ENCODE results near the gene ATXN1.

Gene ATXN1

GRCh38 chr6:16673011-16673797, 88.1 kb downstream of the ATXN1 start:
- no peak for DNase-seq (ENCODE audit: low spot score)

- DNase-seq (ENCODE audit: low spot score), result no peak
These were observed 89.7 kb downstream of the ATXN1 start for GRCh38 chr6:16671302-16672289.

GRCh38 chr6:16670617-16671051, 90.6 kb downstream of the ATXN1 start:
- no peak for DNase-seq (ENCODE audit: low spot score)

GRCh38 chr6:16670183-16670582, 91.1 kb downstream of the ATXN1 start:
- no peak for DNase-seq (ENCODE audit: low spot score)

- no peak for DNase-seq (ENCODE audit: low spot score)
These were observed 92.0 kb downstream of the ATXN1 start for GRCh38 chr6:16669227-16669626.

DNA sequence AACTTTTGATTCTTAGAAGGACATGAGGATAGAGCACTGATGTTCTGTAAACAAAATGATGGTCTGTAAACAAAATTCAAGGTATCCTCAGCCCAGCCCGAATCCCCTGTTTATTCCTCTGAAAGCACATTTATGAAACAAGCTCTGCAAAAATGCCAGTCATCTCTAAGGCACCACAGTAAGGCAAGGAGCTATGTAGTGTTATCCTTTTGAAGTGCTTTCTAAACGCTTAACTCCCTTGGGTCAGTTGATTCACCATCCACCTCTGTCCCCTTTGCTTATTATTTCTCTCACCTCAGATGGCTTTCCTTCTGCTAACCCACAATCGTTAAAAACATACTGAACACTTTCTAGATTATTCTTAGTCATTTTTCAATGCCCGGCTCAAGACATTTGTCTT, 93.8 kb downstream of the ATXN1 start:
- DNase-seq (ENCODE audit: low spot score), result no peak

GRCh38 chr6:16665992-16666391, 95.3 kb downstream of the ATXN1 start:
- no peak for DNase-seq (ENCODE audit: low spot score)

- no peak for DNase-seq (ENCODE audit: low spot score)
These were observed 96.1 kb downstream of the ATXN1 start for GRCh38 chr6:16665182-16665581.

- no peak for DNase-seq (ENCODE audit: low spot score)
These were observed 97.4 kb downstream of the ATXN1 start for GRCh38 chr6:16663901-16664300.

DNA sequence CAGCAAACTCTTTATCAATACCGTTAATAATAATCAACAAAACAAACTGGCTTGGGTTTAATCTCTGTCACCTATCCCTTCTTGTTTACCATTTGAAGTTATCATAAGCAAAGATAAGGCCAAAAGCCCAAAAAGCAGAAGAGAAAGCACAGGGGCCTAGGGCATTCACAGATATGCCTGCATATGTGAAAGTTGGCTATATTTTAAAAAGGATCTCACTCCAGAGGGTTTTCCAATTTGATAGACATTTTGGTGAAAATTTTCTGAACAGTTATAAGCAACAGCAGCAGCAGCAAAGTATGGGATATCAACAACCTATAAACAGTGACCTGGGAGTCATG, 101.1 kb downstream of the ATXN1 start:
- no peak for DNase-seq (ENCODE audit: low spot score)

- no peak for DNase-seq (ENCODE audit: low spot score)
These were observed 101.6 kb downstream of the ATXN1 start for GRCh38 chr6:16659466-16660156.

GRCh38 chr6:16658348-16659034, 102.8 kb downstream of the ATXN1 start:
- DNase-seq (ENCODE audit: low spot score), result no peak

GRCh38 chr6:16657768-16658167, 103.5 kb downstream of the ATXN1 start:
- DNase-seq (ENCODE audit: low spot score), result no peak

DNA sequence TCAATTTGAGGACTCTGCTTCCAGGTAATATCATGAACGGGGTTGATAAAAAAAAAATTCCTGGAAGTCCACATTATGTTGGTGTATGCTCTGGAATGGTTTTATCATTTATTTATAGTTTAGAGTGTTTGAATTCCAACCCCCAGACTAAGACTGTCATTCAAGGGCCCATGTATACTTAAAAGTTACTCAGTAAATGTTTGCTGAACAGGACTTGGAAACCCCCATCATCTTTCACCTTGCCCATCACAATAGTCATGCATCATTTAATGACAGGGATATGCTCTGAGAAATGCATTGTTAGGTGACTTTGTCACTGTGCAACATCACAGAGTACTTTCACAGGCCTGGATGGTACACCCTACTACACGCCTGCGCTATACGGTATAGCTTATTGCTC, 104.8 kb downstream of the ATXN1 start:
- no peak for DNase-seq (ENCODE audit: low spot score)

GRCh38 chr6:16654701-16655100, 106.6 kb downstream of the ATXN1 start:
- DNase-seq (ENCODE audit: low spot score), result no peak

DNA sequence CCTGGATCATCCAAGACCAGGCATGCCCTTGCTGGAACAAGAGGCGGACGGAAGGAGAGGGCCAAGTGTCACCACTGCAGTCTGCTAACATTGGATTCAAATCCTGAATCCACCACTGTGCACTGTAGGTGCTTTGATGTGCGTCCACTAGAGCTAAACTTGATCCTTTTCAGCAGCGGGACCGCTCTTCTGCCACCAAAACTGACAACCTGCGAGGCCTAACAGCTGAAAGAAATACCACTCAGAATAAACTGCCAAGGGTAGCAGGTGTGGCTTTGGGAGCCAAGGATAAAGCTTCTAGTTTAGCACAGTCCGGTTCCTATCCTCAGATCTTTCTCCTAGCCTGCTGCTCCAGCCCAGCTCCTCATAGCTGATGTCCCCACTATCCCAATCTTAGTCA, 108.0 kb downstream of the ATXN1 start:
- no peak for DNase-seq (ENCODE audit: low spot score)

- no peak for DNase-seq (ENCODE audit: low spot score)
These were observed 109.4 kb downstream of the ATXN1 start for GRCh38 chr6:16651871-16652270.

GRCh38 chr6:16649890-16650289, 111.4 kb downstream of the ATXN1 start:
- no peak for DNase-seq (ENCODE audit: low spot score)

- no peak for DNase-seq (ENCODE audit: low spot score)
These were observed 112.0 kb downstream of the ATXN1 start for GRCh38 chr6:16649241-16649640.

DNA sequence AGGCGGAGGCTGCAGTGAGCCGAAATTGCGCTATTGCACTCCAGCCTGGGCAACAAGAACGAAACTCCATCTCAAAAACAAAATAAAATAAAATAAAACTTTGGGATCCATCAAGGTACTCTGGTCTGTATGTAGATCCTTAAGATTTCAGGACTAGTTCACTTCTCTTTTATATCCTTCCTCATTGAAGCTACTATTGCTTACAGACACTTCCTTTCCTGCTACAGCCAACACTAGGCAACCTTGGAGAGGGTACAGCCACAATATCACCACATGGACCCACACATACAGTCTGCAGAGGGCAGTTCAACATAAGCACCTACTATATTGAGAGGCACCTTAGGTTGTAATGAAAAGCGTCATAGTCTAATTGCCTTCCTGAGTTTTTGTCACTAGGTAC, 113.3 kb downstream of the ATXN1 start:
- DNase-seq (ENCODE audit: low spot score), result no peak

GRCh38 chr6:16647422-16647821, 113.8 kb downstream of the ATXN1 start:
- no peak for DNase-seq (ENCODE audit: low spot score)

All from putamen (tissue), 1 donor.